ENCODE results near the gene RCSD1.
A peak's percentile ranks its signal among the peaks of the same experiment; 100 is the strongest.

Gene RCSD1

GRCh38 chr1:167627865-167628641 is 2.0 kb upstream of the RCSD1 start:
- no peak overlapping the region for H3K4me3 ChIP-seq (replicated peaks; ENCODE audit: low read depth, low read length)
- no peak for TF ChIP-seq CTCF (IDR thresholded peaks at IDR 0.05; ENCODE audit: low read length, missing control alignments)
- no peak for DNase-seq (ENCODE audit: low read depth)

DNA sequence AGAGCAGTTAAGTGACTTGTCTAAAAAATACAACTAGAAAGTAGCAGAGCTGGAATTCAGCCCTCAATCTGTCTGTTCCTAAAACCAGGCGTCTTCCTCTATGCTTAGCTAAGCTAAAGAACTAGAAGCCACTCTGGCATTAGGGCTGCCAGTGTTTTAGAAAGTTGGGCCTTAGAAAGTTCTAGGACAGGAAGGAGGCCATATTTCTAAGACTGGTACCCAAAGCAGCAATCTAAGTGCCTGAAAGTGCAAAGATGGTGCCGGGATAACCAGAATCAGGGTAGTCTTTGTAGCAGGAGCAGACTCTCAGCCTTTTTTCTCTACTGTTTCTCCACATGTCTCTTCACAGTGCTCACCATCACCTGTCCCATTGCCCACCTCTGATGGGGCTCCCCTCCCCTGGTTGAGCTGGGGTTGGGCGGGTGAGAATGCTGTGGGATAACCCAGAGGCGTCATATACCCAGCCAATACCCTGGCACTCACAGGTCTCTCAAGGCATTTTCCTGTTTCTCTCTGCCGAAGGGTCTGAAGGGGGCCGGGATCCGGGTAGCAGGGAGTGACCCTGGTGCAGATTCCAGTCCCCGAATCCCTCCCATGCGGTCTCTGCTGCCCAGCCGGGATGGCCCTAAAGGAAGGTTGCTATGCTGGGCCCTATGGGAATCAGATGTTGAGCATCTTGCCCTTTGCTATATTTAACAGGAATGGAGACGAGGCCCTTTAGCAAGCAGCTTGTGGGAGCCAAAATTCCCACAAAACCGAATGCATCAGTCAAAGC is 1.1 kb upstream of the RCSD1 start:
- no peak overlapping the region for H3K4me3 ChIP-seq (replicated peaks; ENCODE audit: low read depth, low read length)
- DNase-seq (ENCODE audit: low read depth): no peak
- no peak for TF ChIP-seq CTCF (IDR thresholded peaks at IDR 0.05; ENCODE audit: low read length, missing control alignments)

DNA sequence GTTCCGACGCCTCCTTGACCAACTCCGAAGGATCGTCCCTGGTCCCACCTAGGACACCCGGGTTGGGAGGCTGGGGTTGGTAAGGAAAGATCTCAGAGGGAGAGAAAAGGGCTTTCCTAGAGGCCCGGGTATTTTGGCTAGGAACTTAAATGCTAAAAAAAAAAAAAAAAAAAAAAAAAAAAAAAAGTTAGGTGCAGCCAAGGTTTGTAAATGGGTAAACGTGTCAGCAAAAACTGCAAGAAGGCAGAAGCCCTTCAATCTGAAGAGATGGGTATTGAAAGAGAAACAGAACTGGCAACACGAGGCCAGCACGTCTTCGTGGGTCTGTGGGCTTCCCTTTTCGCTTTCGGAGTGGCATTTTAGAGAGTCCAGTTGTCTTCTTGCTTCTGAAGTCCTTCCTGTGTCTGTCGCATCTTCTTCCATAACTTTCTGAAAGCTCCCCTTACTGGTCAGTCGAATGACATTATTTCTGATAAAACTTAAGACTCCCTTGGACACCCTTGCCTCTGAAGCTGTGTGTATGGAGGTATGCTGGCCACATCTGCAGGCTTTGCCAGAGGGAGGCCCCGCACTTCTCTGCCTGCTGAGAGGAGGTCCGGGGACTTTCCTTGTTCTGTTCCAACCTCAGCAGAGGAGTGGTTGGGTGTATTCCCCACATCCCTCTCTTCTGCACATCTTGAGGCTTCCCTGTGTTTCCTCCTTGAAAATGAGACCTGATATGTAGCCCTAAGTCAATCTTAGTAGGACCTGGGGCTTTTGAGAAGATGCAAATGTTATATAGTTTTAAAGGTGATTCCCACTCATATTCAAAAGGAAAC is 745 bp downstream of the RCSD1 start:
- peak overlapping the region; percentile 60 for H3K4me3 ChIP-seq (replicated peaks; ENCODE audit: low read depth, low read length)
- no peak for TF ChIP-seq CTCF (IDR thresholded peaks at IDR 0.05; ENCODE audit: low read length, missing control alignments)
- no peak for DNase-seq (ENCODE audit: low read depth)

GRCh38 chr1:167631386-167631935 is 1.4 kb downstream of the RCSD1 start:
- TF ChIP-seq CTCF (IDR thresholded peaks at IDR 0.05; ENCODE audit: low read length, missing control alignments): no peak
- no peak overlapping the region for H3K4me3 ChIP-seq (replicated peaks; ENCODE audit: low read depth, low read length)
- no peak for DNase-seq (ENCODE audit: low read depth)

DNA sequence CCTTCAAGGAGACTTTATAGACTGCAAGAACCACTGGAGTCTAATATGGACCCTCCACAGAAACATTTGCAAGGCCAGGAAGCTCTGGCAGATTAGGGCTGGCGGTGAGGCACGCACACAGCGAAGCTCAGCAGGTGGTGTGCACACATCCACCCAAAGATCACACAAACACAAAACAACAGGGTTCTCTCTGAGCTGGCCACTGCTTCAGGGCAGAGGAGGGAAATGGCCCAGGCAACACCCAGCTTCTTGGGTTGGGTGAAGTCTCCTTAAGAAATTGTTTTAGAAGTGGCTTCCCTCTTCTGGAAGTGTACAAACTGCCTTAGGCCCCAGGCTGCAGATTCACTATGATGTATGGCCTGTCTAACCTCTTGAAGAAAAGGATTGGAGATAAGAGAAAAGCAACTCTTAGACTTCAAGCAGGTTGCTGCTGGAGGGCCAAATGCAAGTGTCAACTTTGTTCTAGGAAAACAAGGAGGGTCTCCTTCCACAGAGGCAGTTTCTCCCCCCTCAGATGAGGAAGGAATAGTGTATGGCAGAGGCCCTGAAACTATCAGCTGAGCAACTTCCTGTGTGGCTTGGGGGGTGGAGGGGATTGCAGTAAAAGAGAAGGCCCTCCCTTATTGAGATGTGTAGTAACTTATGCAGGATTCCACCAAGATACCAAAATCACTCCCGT is 2.0 kb downstream of the RCSD1 start:
- peak; percentile 49 for DNase-seq (ENCODE audit: low read depth)
- no peak for TF ChIP-seq CTCF (IDR thresholded peaks at IDR 0.05; ENCODE audit: low read length, missing control alignments)
- no peak overlapping the region for H3K4me3 ChIP-seq (replicated peaks; ENCODE audit: low read depth, low read length)

GRCh38 chr1:167633258-167633944 is 3.4 kb downstream of the RCSD1 start:
- no peak for DNase-seq (ENCODE audit: low read depth)
- H3K4me3 ChIP-seq (replicated peaks; ENCODE audit: low read depth, low read length): no peak overlapping the region

More at GRCh38 chr1:167633258-167633944, 3.4 kb downstream of the RCSD1 start:
- no peak for TF ChIP-seq CTCF (IDR thresholded peaks at IDR 0.05; ENCODE audit: low read length, missing control alignments)
